Fibroblast of villous mesenchyme (primary cell): Measurements from ENCODE around the gene PTGES3L. TPM values are rescaled to one million over a fixed set of nuclear protein-coding genes. Genes with fewer than 3 reads are reported as not detected.
"Not testable (repeated sequence)": the region's sequence is repeated elsewhere in the genome, so short reads cannot be mapped to it uniquely, and the experiment has no call there.

Experiments used
- DNase-seq: peaks from one replicate; pipeline ENCODE4 v3.0.0-alpha.2; 2010; ENCODE audit warnings: low read depth
- H3K4me3 ChIP-seq: 2 replicates; pipeline ENCODE4 v1.5.1; 2011; ENCODE audit warnings: low read depth, mild to moderate bottlenecking, low read length
- CTCF ChIP-seq: IDR thresholded peaks from 2 replicates; pipeline ENCODE4 v1.5.1; 2012; ENCODE audit warnings: low read depth, mild to moderate bottlenecking, low read length; ENCODE audit not compliant: insufficient read depth
- total RNA-seq: library from RNA; depleted of rRNA; stranded (reverse); fragments of >200 nt; gene quantifications from 2 replicates; pipeline ENCODE4 v1.2.3, GENCODE V29; 2012

PTGES3L gene
- total RNA-seq, 1 donor, result 1.3 TPM

GRCh38 chr17:42997984-42998938 is 18.4 kb upstream of the PTGES3L start, which contains the start of gene RPL27:
TSS of gene RPL27 (plus strand) at chr17:42998419. CDS start at chr17:42998751, 332 bp downstream.
- peak within 1 kb of the TSS; percentile 95 for H3K4me3 ChIP-seq
- TF ChIP-seq CTCF, result peak; percentile 86
- DNase-seq, result peak; percentile 100

- TF ChIP-seq CTCF, result no peak
- DNase-seq, result no peak
- H3K4me3 ChIP-seq, result peak overlapping the region; percentile 47
These were observed 17.6 kb upstream of the PTGES3L start for GRCh38 chr17:42997390-42997983.

DNA sequence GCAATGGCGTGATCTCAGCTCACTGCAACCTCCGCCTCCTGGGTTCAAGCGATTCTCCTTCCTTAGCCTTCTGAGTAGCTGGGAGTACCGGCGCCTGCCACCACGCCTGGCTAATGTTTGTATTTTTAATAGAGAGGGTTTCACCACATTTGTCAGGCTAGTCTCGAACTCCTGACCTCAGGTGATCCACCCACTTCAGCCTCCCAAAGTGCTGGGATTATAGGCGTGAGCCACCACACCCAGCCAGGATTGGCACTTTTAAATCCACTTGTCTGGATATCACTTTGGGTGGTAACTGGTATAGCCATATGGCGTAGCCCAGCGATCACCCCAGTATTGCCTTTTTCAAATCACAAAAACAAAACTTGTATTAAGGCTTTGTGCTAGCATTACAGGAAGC is 14.0 kb upstream of the PTGES3L start:
- not testable (repeated sequence) for DNase-seq, H3K4me3 ChIP-seq

DNA sequence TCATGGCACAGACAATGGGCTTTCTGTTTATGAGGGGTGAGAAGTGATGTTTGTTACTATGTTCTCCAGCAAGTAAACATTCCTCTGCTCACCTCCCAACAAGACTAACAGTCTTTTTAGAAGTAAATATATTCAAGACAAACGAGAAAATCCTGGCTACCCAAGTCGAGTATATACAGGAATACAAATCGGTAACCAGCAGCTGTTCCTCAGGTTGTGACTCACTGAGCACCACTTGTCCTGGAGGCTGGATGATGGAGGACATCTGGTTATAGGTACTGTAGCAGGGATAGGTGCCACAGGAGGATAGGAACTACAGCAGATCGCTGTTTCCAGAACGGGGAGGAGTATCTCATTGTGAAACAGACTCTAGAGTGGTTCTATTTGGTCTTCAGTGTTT is 13.0 kb upstream of the PTGES3L start:
- no peak overlapping the region for H3K4me3 ChIP-seq
- no peak for TF ChIP-seq CTCF
- DNase-seq, result no peak

DNA sequence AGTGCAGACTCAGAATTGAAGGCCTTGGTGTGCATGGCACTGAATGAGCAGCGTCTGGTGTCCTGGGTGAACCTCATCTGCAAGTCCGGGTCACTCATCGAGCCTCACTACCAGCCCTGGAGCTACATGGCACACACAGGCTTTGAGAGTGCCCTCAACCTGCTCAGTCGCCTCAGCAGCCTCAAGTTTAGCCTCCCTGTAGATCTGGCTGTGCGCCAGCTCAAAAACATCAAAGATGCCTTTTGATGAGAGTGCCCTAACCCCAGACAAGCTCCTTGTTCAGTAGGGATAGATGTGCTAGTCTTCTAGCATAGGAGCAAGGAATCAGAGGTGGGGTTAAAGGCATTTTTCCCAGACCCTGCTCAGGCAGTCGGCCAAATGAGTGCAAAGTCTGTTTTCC is 11.6 kb upstream of the PTGES3L start:
- no peak for TF ChIP-seq CTCF

GRCh38 chr17:42989726-42990652 is 10.1 kb upstream of the PTGES3L start:
- H3K4me3 ChIP-seq, result no peak overlapping the region
- TF ChIP-seq CTCF, result no peak
- DNase-seq, result no peak

More for the DNA sequence above, 11.6 kb upstream of the PTGES3L start:
- H3K4me3 ChIP-seq, result no peak overlapping the region
- no peak for DNase-seq
